Calu3 (cell line): ENCODE results near the gene BSND. TPM values are rescaled to one million over a fixed set of nuclear protein-coding genes. Genes with fewer than 3 reads are reported as not detected.

Experiments
- BruUV-seq: library from RNA; stranded (reverse); fragments of 400-500 nt; replicated peaks from 2 replicates; lab custom pipeline; 2021; lab: Mats Ljungman, UMichigan
- CTCF ChIA-PET: fragments of 300-600 bp; sonication (Branson Sonifier 250); formaldehyde crosslinking; loops from one replicate; lab custom pipeline; 2022; ENCODE audit warnings: antibody characterized with exemption; lab: Charles Lee
- DNase-seq: peaks from one replicate; pipeline ENCODE4 v3.0.0; 2022
- H3K27ac Mint-ChIP-seq: one replicate; pipeline ENCODE4 v1.8.0; 2022; ENCODE audit warnings: mixed read lengths; ENCODE audit not compliant: unreplicated experiment
- H3K27me3 Mint-ChIP-seq: one replicate; pipeline ENCODE4 v1.8.0; 2022; ENCODE audit warnings: mixed read lengths; ENCODE audit not compliant: unreplicated experiment
- H3K36me3 Mint-ChIP-seq: one replicate; pipeline ENCODE4 v1.8.0; 2022; ENCODE audit warnings: mild to moderate bottlenecking, moderate library complexity, mixed read lengths; ENCODE audit not compliant: insufficient read depth, unreplicated experiment
- H3K4me1 Mint-ChIP-seq: one replicate; pipeline ENCODE4 v1.8.0; 2022; ENCODE audit warnings: mild to moderate bottlenecking, low read depth, mixed read lengths; ENCODE audit not compliant: unreplicated experiment
- H3K4me3 Mint-ChIP-seq: one replicate; pipeline ENCODE4 v1.8.0; 2022; ENCODE audit warnings: mild to moderate bottlenecking, low read depth, moderate library complexity, mixed read lengths; ENCODE audit not compliant: unreplicated experiment
- H3K9me3 Mint-ChIP-seq: one replicate; pipeline ENCODE4 v1.8.0; 2022; ENCODE audit warnings: low read depth, mixed read lengths; ENCODE audit not compliant: unreplicated experiment
- CTCF ChIP-seq: fragments of 200-600 bp; IDR thresholded peaks from one replicate; pipeline ENCODE4 v1.8.0; 2022; ENCODE audit warnings: antibody characterized with exemption; ENCODE audit not compliant: unreplicated experiment
- intact Hi-C: fragments of 100-400 bp; cut with micrococcal nuclease; formaldehyde crosslinking; loops from one replicate; pipeline ENCODE4 v1.10.0; 2022; ENCODE audit not compliant: unreplicated experiment
- total RNA-seq: library from RNA; stranded (reverse); gene quantifications from 2 replicates; pipeline ENCODE4 v1.2.3, GENCODE V29; 2022

The BSND gene
- total RNA-seq, 1 experiment from 2014 or later, result not detected

DNA sequence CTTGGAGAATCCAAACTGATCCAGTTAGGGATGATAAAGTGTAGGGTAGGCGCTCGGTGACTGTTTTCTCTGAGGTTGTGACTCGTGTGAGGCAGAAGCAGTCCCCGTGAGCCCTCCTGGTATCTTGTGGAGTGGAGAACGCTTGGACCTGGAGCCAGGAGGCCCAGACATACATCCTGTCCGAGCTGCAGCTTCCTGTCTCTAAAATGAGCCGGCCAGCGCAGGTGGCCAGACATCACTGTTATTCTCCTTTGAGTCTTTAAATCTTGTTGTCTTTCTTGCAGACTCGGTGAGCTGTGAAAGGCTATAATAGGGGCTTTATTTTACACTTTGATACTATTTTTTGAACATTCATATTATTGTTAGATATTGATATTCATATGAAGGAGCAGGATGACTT lies 52.9 kb downstream of the BSND start:
- CTCF ChIA-PET, result no interaction called here
- Mint-ChIP-seq H3K4me3 (no peak overlapping the region), H3K27me3 (no peaks in the 10 kb centered on the region), H3K36me3 (peaks cover 21% of the 10 kb centered on the region), H3K27ac (no peak overlapping the region), H3K9me3 (no peaks in the 10 kb centered on the region), H3K4me1 (no peaks in the 10 kb centered on the region)
- intact Hi-C loops, result no loop called here
- no TSS peak for BruUV-seq
- TF ChIP-seq CTCF, result no peak
- DNase-seq, result no peak

DNA sequence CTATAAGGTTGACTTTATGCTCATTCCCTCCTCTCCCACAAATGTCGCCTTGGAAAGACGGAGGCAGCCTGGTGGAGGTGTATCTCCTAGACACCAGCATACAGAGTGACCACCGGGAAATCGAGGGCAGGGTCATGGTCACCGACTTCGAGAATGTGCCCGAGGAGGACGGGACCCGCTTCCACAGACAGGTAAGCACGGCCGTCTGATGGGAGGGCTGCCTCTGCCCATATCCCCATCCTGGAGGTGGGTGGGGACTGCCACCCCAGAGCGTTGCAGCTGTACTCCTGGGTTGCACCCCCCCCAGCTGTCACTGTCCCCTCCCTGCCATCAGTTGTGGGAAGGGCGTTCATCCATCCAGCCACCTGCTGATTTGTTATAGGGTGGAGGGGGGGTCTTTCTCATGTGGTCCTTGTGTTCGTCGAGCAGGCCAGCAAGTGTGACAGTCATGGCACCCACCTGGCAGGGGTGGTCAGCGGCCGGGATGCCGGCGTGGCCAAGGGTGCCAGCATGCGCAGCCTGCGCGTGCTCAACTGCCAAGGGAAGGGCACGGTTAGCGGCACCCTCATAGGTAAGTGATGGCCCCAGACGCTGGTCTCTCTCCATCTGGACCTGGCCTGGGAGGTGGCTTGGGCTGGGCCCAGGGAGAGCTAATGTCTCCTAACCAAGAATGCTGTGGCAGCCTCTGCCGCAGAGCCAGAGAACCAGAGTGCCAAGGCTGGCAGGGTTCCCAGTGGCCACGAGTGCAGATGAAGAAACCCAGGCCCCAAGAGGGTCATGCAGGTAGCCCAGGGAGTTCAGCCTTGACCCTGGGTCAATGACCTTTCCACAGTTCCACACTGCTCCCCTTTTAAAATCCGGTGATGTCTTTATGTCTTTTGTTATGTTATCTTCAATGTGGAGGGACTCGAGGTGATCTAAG lies 53.7 kb downstream of the BSND start:
- CTCF ChIA-PET, result no interaction called here
- intact Hi-C loops, result no loop called here
- TF ChIP-seq CTCF, result no peak
- Mint-ChIP-seq H3K4me3 (no peak overlapping the region), H3K27me3 (no peaks in the 10 kb centered on the region), H3K36me3 (peaks cover 21% of the 10 kb centered on the region), H3K27ac (no peak overlapping the region), H3K9me3 (no peaks in the 10 kb centered on the region), H3K4me1 (no peaks in the 10 kb centered on the region)
- no TSS peak for BruUV-seq
- no peak for DNase-seq

GRCh38 chr1:55053265-55053954 lies 54.7 kb downstream of the BSND start:
- no peak for TF ChIP-seq CTCF
- Mint-ChIP-seq H3K4me3 (no peak overlapping the region), H3K36me3 (peaks cover 20% of the 10 kb centered on the region), H3K4me1 (no peaks in the 10 kb centered on the region), H3K9me3 (no peaks in the 10 kb centered on the region), H3K27ac (no peak overlapping the region), H3K27me3 (no peaks in the 10 kb centered on the region)
- CTCF ChIA-PET, result no interaction called here
- intact Hi-C loops, result no loop called here
- DNase-seq, result no peak
- no TSS peak for BruUV-seq

- intact Hi-C loops, result no loop called here
- Mint-ChIP-seq H3K36me3 (peaks cover 28% of the 10 kb centered on the region), H3K4me1 (no peaks in the 10 kb centered on the region), H3K27ac (no peak overlapping the region), H3K4me3 (no peak overlapping the region), H3K27me3 (no peaks in the 10 kb centered on the region), H3K9me3 (no peaks in the 10 kb centered on the region)
- TF ChIP-seq CTCF, result no peak
- BruUV-seq, result no TSS peak
- no peak for DNase-seq
- CTCF ChIA-PET, result no interaction called here
Measured at GRCh38 chr1:55054396-55054795, 55.7 kb downstream of the BSND start.
